GM10847 (cell line): ENCODE measurements around the gene MYO5B.

ENCODE experiments used
- POLR2A ChIP-seq: IDR thresholded peaks from 2 replicates; pipeline ENCODE4 v1.6.1; 2011; ENCODE audit not compliant: insufficient read length; ENCODE audit errors: extremely low read depth

MYO5B gene

GRCh38 chr18:50192995-50193795 lies 1.8 kb downstream of the MYO5B start:
- no peak for TF ChIP-seq POLR2A

- TF ChIP-seq POLR2A = no peak
Observed at GRCh38 chr18:50190926-50191325, 4.0 kb downstream of the MYO5B start.

GRCh38 chr18:50190236-50190635 lies 4.7 kb downstream of the MYO5B start:
- no peak for TF ChIP-seq POLR2A

DNA sequence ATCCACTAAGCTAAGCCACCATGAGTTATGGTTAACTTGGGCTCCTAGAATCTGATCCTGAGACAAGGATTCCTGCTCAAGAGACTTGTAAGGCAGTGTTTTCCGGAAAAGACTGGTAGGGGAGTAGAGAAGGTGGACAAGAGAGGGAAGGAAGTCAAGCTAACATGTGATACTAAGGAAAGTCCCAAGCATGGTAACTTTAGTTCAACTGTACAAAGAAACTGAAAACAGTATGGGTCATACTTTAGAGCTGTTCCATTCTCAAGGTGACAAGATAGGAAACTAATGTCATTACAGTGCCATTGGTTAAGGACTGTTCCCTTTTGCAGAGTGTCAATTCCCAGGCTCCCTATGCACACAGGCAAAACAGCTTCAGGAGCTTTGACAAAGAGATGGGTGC lies 5.8 kb downstream of the MYO5B start:
- no peak for TF ChIP-seq POLR2A

DNA sequence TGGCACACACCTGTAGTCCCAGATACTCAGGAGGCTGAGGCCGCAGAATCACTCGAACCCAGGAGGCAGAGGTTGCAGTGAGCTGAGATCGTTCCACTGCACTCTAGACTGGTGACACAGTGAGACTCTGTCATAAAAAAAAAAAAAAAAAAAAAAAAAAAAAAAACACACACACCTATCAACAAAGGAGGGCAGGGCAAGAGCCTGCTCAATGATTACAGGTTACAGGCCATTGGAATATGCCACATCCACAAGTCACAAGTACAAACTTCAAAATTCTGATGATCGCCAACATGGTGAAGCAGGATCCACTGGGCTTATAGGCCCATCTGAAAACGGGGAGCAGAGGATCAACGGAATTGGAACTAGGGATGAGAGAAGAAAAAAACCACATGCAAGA lies 6.3 kb downstream of the MYO5B start:
- no peak for TF ChIP-seq POLR2A

DNA sequence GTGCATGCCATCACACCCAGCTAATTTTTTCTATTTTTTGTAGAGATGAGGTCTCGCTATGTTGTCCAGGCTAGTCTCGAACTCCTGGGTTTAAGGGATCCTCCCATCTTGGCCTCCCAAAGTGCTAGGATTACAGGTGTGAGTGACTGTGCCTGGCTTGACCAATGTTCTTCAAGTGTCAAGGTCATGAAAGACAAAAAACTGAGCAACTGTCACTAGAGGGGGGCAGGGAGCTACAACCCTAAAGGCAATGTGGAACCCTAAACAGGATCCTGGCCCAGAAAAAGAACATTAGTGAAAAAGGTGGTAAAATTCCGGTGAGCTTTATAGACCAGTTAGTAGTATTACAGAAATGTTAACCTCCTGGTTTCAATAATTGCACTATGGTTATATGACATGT lies 7.3 kb downstream of the MYO5B start:
- no peak for TF ChIP-seq POLR2A

DNA sequence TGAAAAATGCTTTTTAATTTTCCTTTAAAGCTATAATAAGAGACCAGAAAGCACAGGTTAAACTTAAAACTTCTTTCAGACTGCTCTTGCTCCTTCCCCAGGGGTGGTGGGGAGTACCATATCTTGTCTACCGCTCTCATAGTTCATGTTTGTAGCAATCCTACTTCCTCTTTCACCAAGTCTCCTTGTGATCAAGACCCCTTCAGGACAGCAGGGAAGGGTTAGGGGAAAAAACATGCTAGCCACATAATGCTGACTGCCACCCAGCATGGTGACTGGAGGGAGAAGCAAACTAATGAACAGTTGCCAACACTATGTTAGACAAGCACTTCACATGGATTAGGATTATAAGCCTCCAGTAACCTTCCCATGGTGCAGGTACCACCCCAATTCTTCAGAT lies 8.6 kb downstream of the MYO5B start:
- no peak for TF ChIP-seq POLR2A

GRCh38 chr18:50183556-50183955 lies 11.4 kb downstream of the MYO5B start:
- no peak for TF ChIP-seq POLR2A

DNA sequence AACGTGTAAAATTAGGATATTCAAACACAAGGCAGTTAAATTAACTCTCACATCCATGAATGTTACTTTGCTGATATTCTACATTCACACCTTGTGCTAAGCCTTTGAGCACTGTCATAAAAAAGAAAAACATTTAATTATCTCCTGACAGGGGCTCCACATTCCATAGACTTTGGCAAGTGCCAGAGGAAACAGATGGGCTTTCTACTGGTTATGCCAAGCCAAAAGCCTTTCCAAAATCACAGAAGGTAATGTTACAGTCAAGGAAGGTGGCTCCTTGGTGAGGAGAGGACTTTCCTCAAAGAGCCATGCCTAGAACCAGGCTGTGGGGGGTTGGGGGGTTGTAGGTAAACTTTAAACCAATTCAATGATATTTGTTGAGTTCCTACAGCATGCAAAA lies 12.4 kb downstream of the MYO5B start:
- TF ChIP-seq POLR2A = no peak

- TF ChIP-seq POLR2A = no peak
Observed at GRCh38 chr18:50181590-50181989, 13.4 kb downstream of the MYO5B start.

DNA sequence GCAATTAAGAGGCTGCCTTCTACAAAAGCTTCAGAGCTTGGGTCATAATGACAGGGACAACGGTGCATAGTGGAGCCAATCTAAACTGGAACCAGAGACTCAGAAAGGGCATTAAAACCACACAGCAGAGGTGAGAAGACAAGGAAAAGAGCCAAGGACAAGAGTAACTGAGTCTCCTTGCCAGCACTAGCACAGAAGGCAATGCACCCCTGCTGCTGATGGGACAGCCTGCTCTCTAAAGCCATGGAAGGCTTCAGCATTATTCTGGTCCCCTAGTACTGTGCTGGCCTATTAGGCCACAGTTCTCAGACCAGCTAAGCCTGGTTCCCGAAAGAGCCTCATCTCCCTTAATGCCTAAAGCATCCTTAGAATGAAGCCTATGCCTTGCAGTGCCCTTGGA lies 15.5 kb downstream of the MYO5B start:
- no peak for TF ChIP-seq POLR2A

GRCh38 chr18:50177294-50177992 lies 17.5 kb downstream of the MYO5B start:
- TF ChIP-seq POLR2A = no peak

DNA sequence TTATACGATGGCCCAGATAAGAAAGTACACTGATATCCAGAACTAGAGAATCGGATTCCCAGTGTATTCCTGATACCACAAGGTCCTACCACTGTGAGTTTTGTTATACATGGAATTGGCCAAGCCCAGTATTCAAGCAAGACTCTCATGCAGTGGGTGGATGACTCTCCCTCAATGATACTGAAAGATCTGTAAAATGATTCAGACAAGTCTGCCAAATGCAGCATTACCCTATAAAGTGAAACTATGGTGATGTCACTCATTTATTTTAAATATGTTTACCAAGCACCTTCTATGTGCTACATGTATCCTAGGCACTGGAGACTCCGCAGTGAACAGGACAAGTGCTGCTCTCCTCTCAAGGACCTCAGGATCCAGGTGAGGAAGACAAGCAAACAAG lies 22.6 kb downstream of the MYO5B start:
- no peak for TF ChIP-seq POLR2A

GRCh38 chr18:50171406-50171805 lies 23.5 kb downstream of the MYO5B start:
- TF ChIP-seq POLR2A = no peak

GRCh38 chr18:50170004-50170403 lies 24.9 kb downstream of the MYO5B start:
- TF ChIP-seq POLR2A = no peak

- no peak for TF ChIP-seq POLR2A
Observed at GRCh38 chr18:50169149-50169548, 25.8 kb downstream of the MYO5B start.

DNA sequence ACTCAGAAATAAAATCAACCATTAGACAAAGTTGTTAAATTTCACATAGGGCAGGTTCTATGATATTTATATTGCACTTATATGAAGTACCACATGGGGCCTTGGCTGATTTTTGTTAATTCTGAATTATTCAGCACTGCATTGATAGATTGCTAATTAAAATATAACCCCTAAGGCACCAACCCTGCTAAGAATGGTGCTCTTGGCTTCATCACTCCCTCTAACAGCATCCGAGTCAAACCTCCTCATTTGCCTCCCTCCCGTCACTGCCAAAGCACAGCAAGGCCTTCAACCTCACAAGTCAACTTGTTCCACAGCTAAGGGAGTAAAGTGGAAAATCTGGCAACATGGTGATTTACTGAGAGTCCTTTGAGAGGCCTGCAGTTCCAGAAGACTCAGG lies 27.0 kb downstream of the MYO5B start:
- no peak for TF ChIP-seq POLR2A

DNA sequence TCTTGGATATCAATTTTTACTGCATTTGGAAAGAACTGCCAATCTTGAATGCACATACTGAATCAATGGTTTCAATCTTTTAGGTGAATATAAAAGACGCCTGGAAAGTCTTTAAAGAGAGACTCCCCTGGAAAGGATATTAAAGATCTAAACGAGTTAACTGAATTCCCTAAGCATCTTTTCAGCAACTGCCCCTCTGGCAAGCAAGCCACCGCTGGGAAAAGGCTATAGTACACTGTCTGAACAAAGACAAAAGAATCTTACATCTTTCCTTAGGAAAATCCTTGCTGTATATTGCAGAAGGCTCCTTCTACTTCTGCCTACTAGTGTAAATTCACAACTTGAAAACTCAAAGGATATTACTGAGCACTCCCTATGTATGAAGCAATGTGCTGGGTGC lies 28.0 kb downstream of the MYO5B start:
- TF ChIP-seq POLR2A = no peak
